ENCODE measurements around the gene ST8SIA6.
A peak's percentile ranks its signal among the peaks of the same experiment; 100 is the strongest.
"Not testable (repeated sequence)": the region's sequence is repeated elsewhere in the genome, so short reads cannot be mapped to it uniquely, and the experiment has no call there.

The ST8SIA6 gene

GRCh38 chr10:17427666-17428350 is 26.6 kb downstream of the ST8SIA6 start:
- DNase-seq (ENCODE audit: low read depth in 2 of 3, low spot score in 1 of 3), result no peak

GRCh38 chr10:17427201-17427600 is 27.2 kb downstream of the ST8SIA6 start:
- no peak for DNase-seq (ENCODE audit: low read depth in 2 of 3, low spot score in 1 of 3)

GRCh38 chr10:17426263-17426750 is 28.1 kb downstream of the ST8SIA6 start:
- DNase-seq (ENCODE audit: low read depth in 2 of 3, low spot score in 1 of 3), result no peak

GRCh38 chr10:17425584-17426262 is 28.7 kb downstream of the ST8SIA6 start:
- DNase-seq (ENCODE audit: low read depth in 2 of 3, low spot score in 1 of 3), result no peak

- no peak for DNase-seq (ENCODE audit: low read depth in 2 of 3, low spot score in 1 of 3)
These were observed 30.7 kb downstream of the ST8SIA6 start for GRCh38 chr10:17423632-17424186.

- no peak for DNase-seq (ENCODE audit: low read depth in 2 of 3, low spot score in 1 of 3)
These were observed 31.5 kb downstream of the ST8SIA6 start for GRCh38 chr10:17422931-17423330.

GRCh38 chr10:17418249-17418648 is 36.1 kb downstream of the ST8SIA6 start:
- DNase-seq (ENCODE audit: low read depth in 2 of 3, low spot score in 1 of 3), result no peak

GRCh38 chr10:17416442-17417211 is 37.8 kb downstream of the ST8SIA6 start:
- DNase-seq (ENCODE audit: low read depth in 2 of 3, low spot score in 1 of 3), result no peak

GRCh38 chr10:17415046-17415658 is 39.2 kb downstream of the ST8SIA6 start:
- no peak for DNase-seq (ENCODE audit: low read depth in 2 of 3, low spot score in 1 of 3)

GRCh38 chr10:17414484-17414883 is 39.9 kb downstream of the ST8SIA6 start:
- DNase-seq (ENCODE audit: low read depth in 2 of 3, low spot score in 1 of 3), result no peak

- no peak for DNase-seq (ENCODE audit: low read depth in 2 of 3, low spot score in 1 of 3)
These were observed 40.5 kb downstream of the ST8SIA6 start for GRCh38 chr10:17413876-17414275.

- no peak for DNase-seq (ENCODE audit: low read depth in 2 of 3, low spot score in 1 of 3)
These were observed 42.1 kb downstream of the ST8SIA6 start for GRCh38 chr10:17412323-17412722.

- DNase-seq (ENCODE audit: low read depth in 2 of 3, low spot score in 1 of 3), result no peak
These were observed 43.5 kb downstream of the ST8SIA6 start for GRCh38 chr10:17410907-17411306.

- DNase-seq (ENCODE audit: low read depth in 2 of 3, low spot score in 1 of 3), result no peak
These were observed 45.1 kb downstream of the ST8SIA6 start for GRCh38 chr10:17409170-17409733.

- DNase-seq (ENCODE audit: low read depth in 2 of 3, low spot score in 1 of 3), result no peak
These were observed 47.3 kb downstream of the ST8SIA6 start for GRCh38 chr10:17407047-17407446.

- no peak for DNase-seq (ENCODE audit: low read depth in 2 of 3, low spot score in 1 of 3)
These were observed 48.2 kb downstream of the ST8SIA6 start for GRCh38 chr10:17406036-17406834.

- no peak for DNase-seq (ENCODE audit: low read depth in 2 of 3, low spot score in 1 of 3)
These were observed 51.2 kb downstream of the ST8SIA6 start for GRCh38 chr10:17403161-17403560.

GRCh38 chr10:17402040-17402439 is 52.4 kb downstream of the ST8SIA6 start:
- DNase-seq (ENCODE audit: low read depth in 2 of 3, low spot score in 1 of 3), result not testable (repeated sequence)

- no peak for DNase-seq (ENCODE audit: low read depth in 2 of 3, low spot score in 1 of 3)
These were observed 58.4 kb downstream of the ST8SIA6 start for GRCh38 chr10:17396004-17396403.

- peak in 1 of 3 donors; percentile 7 for DNase-seq (ENCODE audit: low read depth in 2 of 3, low spot score in 1 of 3)
These were observed 59.5 kb downstream of the ST8SIA6 start for GRCh38 chr10:17394854-17395253.
